WTC11 (cell line): ENCODE measurements around the gene PPP1R12A.

Experiments
- HMGXB4 ChIP-seq: sonication (generic); formaldehyde crosslinking; IDR thresholded peaks from 2 replicates; pipeline ENCODE4 v1.8.1; 2023; ENCODE audit warnings: mild to moderate bottlenecking, moderate library complexity, missing genetic modification reagents
- ZNF232 ChIP-seq: sonication (generic); formaldehyde crosslinking; IDR thresholded peaks from 2 replicates; pipeline ENCODE4 v1.8.0; 2022; ENCODE audit warnings: mild to moderate bottlenecking, missing genetic modification reagents
- TF ChIP-seq, protein P1 (sequence below): fragments of 200-600 bp; IDR thresholded peaks from 2 replicates; pipeline ENCODE4 v1.8.0; 2022; ENCODE audit warnings: antibody characterized with exemption
- TF ChIP-seq, protein P2 (sequence below): sonication (generic); formaldehyde crosslinking; IDR thresholded peaks from 2 replicates; pipeline ENCODE4 v1.8.1; 2022; ENCODE audit warnings: low read depth, missing genetic modification reagents, borderline replicate concordance

- TF ChIP-seq, protein P1, sequence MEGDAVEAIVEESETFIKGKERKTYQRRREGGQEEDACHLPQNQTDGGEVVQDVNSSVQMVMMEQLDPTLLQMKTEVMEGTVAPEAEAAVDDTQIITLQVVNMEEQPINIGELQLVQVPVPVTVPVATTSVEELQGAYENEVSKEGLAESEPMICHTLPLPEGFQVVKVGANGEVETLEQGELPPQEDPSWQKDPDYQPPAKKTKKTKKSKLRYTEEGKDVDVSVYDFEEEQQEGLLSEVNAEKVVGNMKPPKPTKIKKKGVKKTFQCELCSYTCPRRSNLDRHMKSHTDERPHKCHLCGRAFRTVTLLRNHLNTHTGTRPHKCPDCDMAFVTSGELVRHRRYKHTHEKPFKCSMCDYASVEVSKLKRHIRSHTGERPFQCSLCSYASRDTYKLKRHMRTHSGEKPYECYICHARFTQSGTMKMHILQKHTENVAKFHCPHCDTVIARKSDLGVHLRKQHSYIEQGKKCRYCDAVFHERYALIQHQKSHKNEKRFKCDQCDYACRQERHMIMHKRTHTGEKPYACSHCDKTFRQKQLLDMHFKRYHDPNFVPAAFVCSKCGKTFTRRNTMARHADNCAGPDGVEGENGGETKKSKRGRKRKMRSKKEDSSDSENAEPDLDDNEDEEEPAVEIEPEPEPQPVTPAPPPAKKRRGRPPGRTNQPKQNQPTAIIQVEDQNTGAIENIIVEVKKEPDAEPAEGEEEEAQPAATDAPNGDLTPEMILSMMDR, result no peak
- TF ChIP-seq HMGXB4 (peak; percentile 81; the same call in 1 of the 2 replicates), ZNF232 (CRISPR knock-in tag) (peak; percentile 62)
- TF ChIP-seq, protein P2, sequence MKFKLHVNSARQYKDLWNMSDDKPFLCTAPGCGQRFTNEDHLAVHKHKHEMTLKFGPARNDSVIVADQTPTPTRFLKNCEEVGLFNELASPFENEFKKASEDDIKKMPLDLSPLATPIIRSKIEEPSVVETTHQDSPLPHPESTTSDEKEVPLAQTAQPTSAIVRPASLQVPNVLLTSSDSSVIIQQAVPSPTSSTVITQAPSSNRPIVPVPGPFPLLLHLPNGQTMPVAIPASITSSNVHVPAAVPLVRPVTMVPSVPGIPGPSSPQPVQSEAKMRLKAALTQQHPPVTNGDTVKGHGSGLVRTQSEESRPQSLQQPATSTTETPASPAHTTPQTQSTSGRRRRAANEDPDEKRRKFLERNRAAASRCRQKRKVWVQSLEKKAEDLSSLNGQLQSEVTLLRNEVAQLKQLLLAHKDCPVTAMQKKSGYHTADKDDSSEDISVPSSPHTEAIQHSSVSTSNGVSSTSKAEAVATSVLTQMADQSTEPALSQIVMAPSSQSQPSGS, result no peak
These were observed 446 bp downstream of the PPP1R12A start for GRCh38 chr12:79934281-79935020.
